ENCODE measurements around the gene OR52N4. TPM values are rescaled to one million over a fixed set of nuclear protein-coding genes. Genes with fewer than 3 reads are reported as not detected.

The OR52N4 gene
- total RNA-seq, 1 donor from 2014 or later: 0.25 TPM

Other genes starting within 250 kb of the OR52N4 start
- under 0.01 TPM for gene UBQLN3, start 244.3 kb upstream of the OR52N4 start, total RNA-seq
- under 0.01 TPM for gene UBQLNL, start 237.5 kb upstream of the OR52N4 start, total RNA-seq
- not detected for gene OR52H1, start 205.7 kb upstream of the OR52N4 start, total RNA-seq
- gene OR52B6, start 173.4 kb upstream of the OR52N4 start, total RNA-seq: not detected
- gene TRIM6, start 157.6 kb upstream of the OR52N4 start, total RNA-seq: 0.25 TPM
- 0.74 TPM for gene TRIM34, start 129.2 kb upstream of the OR52N4 start, total RNA-seq
- 3.4 TPM for gene TRIM5, start 69.2 kb upstream of the OR52N4 start, total RNA-seq
- gene TRIM22, start 64.5 kb upstream of the OR52N4 start, total RNA-seq: 10.6 TPM
- gene OR56B1, start 17.8 kb upstream of the OR52N4 start, total RNA-seq: not detected
- under 0.01 TPM for gene OR52N5, start 29.1 kb downstream of the OR52N4 start, total RNA-seq
- not detected for gene OR52N1, start 37.0 kb downstream of the OR52N4 start, total RNA-seq
- gene OR52N2, start 54.7 kb downstream of the OR52N4 start, total RNA-seq: not detected
- not detected for gene OR52E6, start 87.7 kb downstream of the OR52N4 start, total RNA-seq
- gene OR52E8, start 103.4 kb downstream of the OR52N4 start, total RNA-seq: not detected
- gene OR52E4, start 126.4 kb downstream of the OR52N4 start, total RNA-seq: not detected
- gene OR52E5, start 139.0 kb downstream of the OR52N4 start, total RNA-seq: not detected
- not detected for gene OR56A3, start 188.0 kb downstream of the OR52N4 start, total RNA-seq
- not detected for gene OR56A5, start 214.3 kb downstream of the OR52N4 start, total RNA-seq
- 0.25 TPM for gene OR52L1, start 232.7 kb downstream of the OR52N4 start, total RNA-seq